Lower lobe of right lung (tissue), 2 donors: ENCODE results near the gene UBAC2. TPM values are rescaled to one million over a fixed set of nuclear protein-coding genes. Genes with fewer than 3 reads are reported as not detected.
"Not testable (repeated sequence)": the region's sequence is repeated elsewhere in the genome, so short reads cannot be mapped to it uniquely, and the experiment has no call there.

Experiments
- ATAC-seq, 2 donors: fragments of 200-7000 bp; cut with Tn5 transposase; one replicate each; pipeline ENCODE4 v1.9.1; 2020 to 2022; ENCODE audit warnings: mild to moderate bottlenecking in 2 of 2, moderate library complexity in 2 of 2
- DNase-seq: peaks from one replicate; pipeline ENCODE4 v3.0.0-alpha.2; 2020
- H3K27ac ChIP-seq: fragments of 200-600 bp; one replicate; pipeline ENCODE4 v1.8.0; 2022
- H3K27me3 ChIP-seq: fragments of 200-600 bp; one replicate; pipeline ENCODE4 v1.8.0; 2022; ENCODE audit warnings: low read depth
- H3K36me3 ChIP-seq: fragments of 200-600 bp; one replicate; pipeline ENCODE4 v1.8.0; 2022; ENCODE audit warnings: mild to moderate bottlenecking
- H3K4me1 ChIP-seq: fragments of 200-600 bp; one replicate; pipeline ENCODE4 v1.8.0; 2022
- H3K4me3 ChIP-seq: fragments of 200-600 bp; one replicate; pipeline ENCODE4 v1.8.0; 2022; ENCODE audit warnings: mild to moderate bottlenecking
- H3K9me3 ChIP-seq: fragments of 200-600 bp; one replicate; pipeline ENCODE4 v1.8.0; 2022
- CTCF ChIP-seq: fragments of 200-600 bp; IDR thresholded peaks from one replicate; pipeline ENCODE4 v1.8.0; 2022; ENCODE audit warnings: antibody characterized with exemption, mild to moderate bottlenecking
- intact Hi-C: fragments of 100-400 bp; cut with DNase I; formaldehyde crosslinking; loops from one replicate; pipeline ENCODE4 v1.11.0; 2022
- total RNA-seq: library from RNA; stranded (reverse); fragmentation: NEBNext Ultra II Directional; extraction: Animal tissue kit (Norgen Biotek cat#: 25700); gene quantifications from one replicate; pipeline ENCODE4 v1.2.1, GENCODE V29; 2021
- donor health status: DM: no; HTN: yes; CAD: no; lungs with severe emphysema.

The UBAC2 gene
- total RNA-seq, 1 donor from 2014 or later, result 44.5 TPM

GRCh38 chr13:99227331-99227900 is 26.8 kb downstream of the UBAC2 start:
- DNase-seq (no peak), ATAC-seq (no peak)
- no peaks in the 10 kb centered on the region for H3K9me3 ChIP-seq
- no peaks in the 10 kb centered on the region for H3K36me3 ChIP-seq
- intact Hi-C loops, result no loop called here
- H3K27ac ChIP-seq, result no peak overlapping the region
- no peaks in the 10 kb centered on the region for H3K27me3 ChIP-seq
- no peak for TF ChIP-seq CTCF
- no peak overlapping the region for H3K4me3 ChIP-seq
- H3K4me1 ChIP-seq, result peaks cover 59% of the 10 kb centered on the region

GRCh38 chr13:99227909-99228688 is 27.4 kb downstream of the UBAC2 start:
- intact Hi-C loops, result no loop called here
- ATAC-seq (no peak), DNase-seq (no peak)
- Histone ChIP-seq H3K4me3 (no peak overlapping the region), H3K36me3 (no peaks in the 10 kb centered on the region), H3K27ac (no peak overlapping the region), H3K4me1 (peaks cover 59% of the 10 kb centered on the region), H3K9me3 (no peaks in the 10 kb centered on the region), H3K27me3 (no peaks in the 10 kb centered on the region)
- TF ChIP-seq CTCF, result no peak

GRCh38 chr13:99228737-99229691 is 28.4 kb downstream of the UBAC2 start:
- DNase-seq (no peak), ATAC-seq (peak in 1 of 2 donors; percentile 59)
- Histone ChIP-seq H3K4me1 (peaks cover 52% of the 10 kb centered on the region), H3K36me3 (no peaks in the 10 kb centered on the region), H3K9me3 (no peaks in the 10 kb centered on the region), H3K27ac (no peak overlapping the region), H3K27me3 (no peaks in the 10 kb centered on the region), H3K4me3 (no peak overlapping the region)
- intact Hi-C loops, result no loop called here
- TF ChIP-seq CTCF, result no peak

GRCh38 chr13:99230588-99230987 is 29.9 kb downstream of the UBAC2 start:
- H3K36me3 ChIP-seq, H3K27ac ChIP-seq, DNase-seq, ATAC-seq, H3K9me3 ChIP-seq, H3K4me3 ChIP-seq, H3K27me3 ChIP-seq, intact Hi-C loops: not testable (repeated sequence)
- H3K4me1 ChIP-seq, result peaks cover 37% of the 10 kb centered on the region

GRCh38 chr13:99230991-99231390 is 30.3 kb downstream of the UBAC2 start:
- no peaks in the 10 kb centered on the region for H3K9me3 ChIP-seq
- H3K4me3 ChIP-seq, result no peak overlapping the region
- no peaks in the 10 kb centered on the region for H3K27me3 ChIP-seq
- H3K36me3 ChIP-seq, result no peaks in the 10 kb centered on the region
- no peak for ATAC-seq
- intact Hi-C loops, result no loop called here
- DNase-seq, result no peak
- no peak overlapping the region for H3K27ac ChIP-seq
- TF ChIP-seq CTCF, result no peak
- H3K4me1 ChIP-seq, result peaks cover 33% of the 10 kb centered on the region
